ENCODE measurements around the gene MRPL51. TPM values are rescaled to one million over a fixed set of nuclear protein-coding genes. Genes with fewer than 3 reads are reported as not detected.

The MRPL51 gene
- total RNA-seq, 1 donor = 68.8 TPM

DNA sequence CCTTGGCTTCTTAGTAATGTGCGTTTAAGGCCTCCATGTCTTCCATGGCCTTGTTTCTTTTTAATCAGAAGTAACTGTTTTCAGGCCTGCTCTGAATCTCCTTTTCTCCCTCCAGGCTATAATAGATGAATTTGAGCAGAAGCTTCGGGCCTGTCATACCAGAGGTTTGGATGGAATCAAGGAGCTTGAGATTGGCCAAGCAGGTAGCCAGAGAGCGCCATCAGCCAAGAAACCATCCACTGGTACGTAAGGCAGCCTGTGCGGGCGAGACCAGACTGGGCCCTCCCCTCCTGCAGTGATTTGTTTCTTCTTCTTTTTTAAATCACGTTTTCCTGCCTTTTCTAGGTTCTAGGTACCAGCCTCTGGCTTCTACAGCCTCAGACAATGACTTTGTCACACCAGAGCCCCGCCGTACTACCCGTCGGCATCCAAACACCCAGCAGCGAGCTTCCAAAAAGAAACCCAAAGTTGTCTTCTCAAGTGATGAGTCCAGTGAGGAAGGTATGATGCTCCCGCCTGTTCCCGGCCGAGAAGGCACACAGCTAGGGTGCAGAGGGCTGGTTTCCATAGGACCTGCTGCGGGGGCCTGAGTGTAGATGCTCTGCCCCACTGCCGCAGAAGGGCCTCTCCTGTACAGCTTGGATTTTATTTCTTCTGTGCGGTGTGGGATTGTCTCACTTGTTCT is 37.7 kb upstream of the MRPL51 start:
- no peak for DNase-seq (ENCODE audit: insufficient read length, low spot score, missing footprints)
- TF ChIP-seq, protein P1, sequence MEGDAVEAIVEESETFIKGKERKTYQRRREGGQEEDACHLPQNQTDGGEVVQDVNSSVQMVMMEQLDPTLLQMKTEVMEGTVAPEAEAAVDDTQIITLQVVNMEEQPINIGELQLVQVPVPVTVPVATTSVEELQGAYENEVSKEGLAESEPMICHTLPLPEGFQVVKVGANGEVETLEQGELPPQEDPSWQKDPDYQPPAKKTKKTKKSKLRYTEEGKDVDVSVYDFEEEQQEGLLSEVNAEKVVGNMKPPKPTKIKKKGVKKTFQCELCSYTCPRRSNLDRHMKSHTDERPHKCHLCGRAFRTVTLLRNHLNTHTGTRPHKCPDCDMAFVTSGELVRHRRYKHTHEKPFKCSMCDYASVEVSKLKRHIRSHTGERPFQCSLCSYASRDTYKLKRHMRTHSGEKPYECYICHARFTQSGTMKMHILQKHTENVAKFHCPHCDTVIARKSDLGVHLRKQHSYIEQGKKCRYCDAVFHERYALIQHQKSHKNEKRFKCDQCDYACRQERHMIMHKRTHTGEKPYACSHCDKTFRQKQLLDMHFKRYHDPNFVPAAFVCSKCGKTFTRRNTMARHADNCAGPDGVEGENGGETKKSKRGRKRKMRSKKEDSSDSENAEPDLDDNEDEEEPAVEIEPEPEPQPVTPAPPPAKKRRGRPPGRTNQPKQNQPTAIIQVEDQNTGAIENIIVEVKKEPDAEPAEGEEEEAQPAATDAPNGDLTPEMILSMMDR (IDR thresholded peaks at IDR 0.05; ENCODE audit: extremely low read depth, low read depth, low read length) = no peak
- H3K4me1 ChIP-seq (ENCODE audit: insufficient read depth, low read length) = peaks cover 19% of the 10 kb centered on the region
- peak overlapping the region; percentile 95 for H3K27ac ChIP-seq (ENCODE audit: low read depth, low read length)
- H3K4me3 ChIP-seq (ENCODE audit: insufficient read depth, low read length) = no peak overlapping the region
- no peaks in the 10 kb centered on the region for H3K9me3 ChIP-seq (ENCODE audit: low read depth, low read length)
- no peaks in the 10 kb centered on the region for H3K27me3 ChIP-seq (ENCODE audit: insufficient read depth, low read length)
- no peak overlapping the region for H3K4me2 ChIP-seq (ENCODE audit: insufficient read depth, low read length)
- peaks cover 12% of the 10 kb centered on the region for H4K20me1 ChIP-seq (ENCODE audit: insufficient read depth, low read length)
- H2AFZ ChIP-seq (ENCODE audit: low read length) = no peak overlapping the region
- H3K36me3 ChIP-seq (ENCODE audit: insufficient read depth, low read length) = peaks cover 68% of the 10 kb centered on the region
- peaks cover 14% of the 10 kb centered on the region for H3K79me2 ChIP-seq (ENCODE audit: insufficient read depth, low read length)

DNA sequence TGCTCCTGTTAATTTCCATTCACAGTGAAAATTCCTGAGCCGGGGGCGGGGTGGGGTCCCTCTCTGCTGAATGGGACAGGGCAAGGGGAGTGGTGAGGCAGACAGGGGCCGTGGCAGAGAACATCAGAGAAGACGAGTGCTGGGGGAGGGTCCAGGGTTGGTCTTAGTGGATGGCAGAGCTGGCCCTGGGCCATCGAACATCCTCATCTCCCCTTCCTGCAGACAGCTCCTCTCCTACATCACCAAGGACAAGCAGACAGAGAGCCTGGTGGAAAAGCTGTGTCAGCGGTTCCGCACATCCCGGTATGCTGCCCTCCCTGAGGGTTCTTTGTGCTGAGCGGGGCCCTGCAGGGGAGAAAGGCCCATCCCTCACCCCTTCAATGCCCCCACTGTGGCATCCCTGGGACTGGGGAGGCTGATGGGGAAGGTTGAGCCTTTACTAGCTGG is 36.3 kb upstream of the MRPL51 start:
- TF ChIP-seq, protein P1 (IDR thresholded peaks at IDR 0.05; ENCODE audit: extremely low read depth, low read depth, low read length) = no peak
- no peak for DNase-seq (ENCODE audit: insufficient read length, low spot score, missing footprints)
- Histone ChIP-seq H3K36me3 (ENCODE audit: insufficient read depth, low read length) (peaks cover 75% of the 10 kb centered on the region), H3K27ac (ENCODE audit: low read depth, low read length) (no peak overlapping the region), H3K4me1 (ENCODE audit: insufficient read depth, low read length) (peaks cover 19% of the 10 kb centered on the region), H2AFZ (ENCODE audit: low read length) (no peak overlapping the region), H3K79me2 (ENCODE audit: insufficient read depth, low read length) (no peaks in the 10 kb centered on the region), H3K27me3 (ENCODE audit: insufficient read depth, low read length) (no peaks in the 10 kb centered on the region), H3K4me3 (ENCODE audit: insufficient read depth, low read length) (no peak overlapping the region), H3K9me3 (ENCODE audit: low read depth, low read length) (no peaks in the 10 kb centered on the region), H4K20me1 (ENCODE audit: insufficient read depth, low read length) (no peaks in the 10 kb centered on the region), H3K4me2 (ENCODE audit: insufficient read depth, low read length) (no peak overlapping the region)

DNA sequence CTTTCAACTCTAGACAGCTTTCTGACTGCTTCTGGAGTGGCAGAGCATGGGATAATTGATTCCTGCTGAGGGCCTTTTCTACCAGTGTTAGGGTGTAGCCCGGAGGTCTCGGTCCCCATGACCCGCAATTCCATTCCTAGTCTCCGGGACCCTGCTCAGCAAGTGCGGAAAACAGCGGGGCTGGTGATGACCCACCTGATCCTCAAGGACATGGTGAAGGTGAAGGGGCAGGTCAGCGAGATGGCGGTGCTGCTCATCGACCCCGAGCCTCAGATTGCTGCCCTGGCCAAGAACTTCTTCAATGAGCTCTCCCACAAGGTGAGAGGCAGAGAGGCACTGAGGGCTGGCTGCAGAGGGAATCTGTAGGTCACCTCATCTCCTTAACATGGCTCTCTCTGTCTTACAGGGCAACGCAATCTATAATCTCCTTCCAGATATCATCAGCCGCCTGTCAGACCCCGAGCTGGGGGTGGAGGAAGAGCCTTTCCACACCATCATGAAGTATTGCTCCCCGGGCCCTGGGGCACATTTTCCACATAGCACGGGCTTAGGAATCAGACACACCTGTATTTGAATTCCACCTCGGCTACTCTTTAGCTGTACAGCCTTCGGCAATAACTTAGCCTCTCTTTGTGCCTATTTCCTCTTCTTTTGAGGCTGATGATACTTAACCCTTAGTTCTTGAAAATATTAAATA is 35.6 kb upstream of the MRPL51 start:
- Histone ChIP-seq H3K4me3 (ENCODE audit: insufficient read depth, low read length) (no peak overlapping the region), H4K20me1 (ENCODE audit: insufficient read depth, low read length) (no peaks in the 10 kb centered on the region), H2AFZ (ENCODE audit: low read length) (no peak overlapping the region), H3K27ac (ENCODE audit: low read depth, low read length) (no peak overlapping the region), H3K27me3 (ENCODE audit: insufficient read depth, low read length) (no peaks in the 10 kb centered on the region), H3K79me2 (ENCODE audit: insufficient read depth, low read length) (no peaks in the 10 kb centered on the region), H3K4me1 (ENCODE audit: insufficient read depth, low read length) (peaks cover 19% of the 10 kb centered on the region), H3K9me3 (ENCODE audit: low read depth, low read length) (no peaks in the 10 kb centered on the region), H3K4me2 (ENCODE audit: insufficient read depth, low read length) (no peak overlapping the region), H3K36me3 (ENCODE audit: insufficient read depth, low read length) (peaks cover 80% of the 10 kb centered on the region)
- no peak for DNase-seq (ENCODE audit: insufficient read length, low spot score, missing footprints)
- TF ChIP-seq, protein P1 (IDR thresholded peaks at IDR 0.05; ENCODE audit: extremely low read depth, low read depth, low read length) = no peak

DNA sequence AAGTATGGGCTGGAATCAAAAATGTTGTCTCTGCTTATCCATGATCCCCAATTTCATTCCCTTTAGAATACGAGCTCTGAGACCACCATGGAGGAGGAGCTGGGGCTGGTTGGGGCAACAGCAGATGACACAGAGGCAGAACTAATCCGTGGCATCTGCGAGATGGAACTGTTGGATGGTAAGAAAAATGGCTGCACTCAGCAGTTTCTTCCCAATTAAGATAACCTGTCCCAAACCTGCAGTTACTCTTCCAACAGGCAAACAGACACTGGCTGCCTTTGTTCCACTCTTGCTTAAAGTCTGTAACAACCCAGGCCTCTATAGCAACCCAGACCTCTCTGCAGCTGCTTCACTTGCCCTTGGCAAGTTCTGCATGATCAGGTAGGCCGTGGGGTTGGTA is 34.6 kb upstream of the MRPL51 start:
- H3K9me3 ChIP-seq (ENCODE audit: low read depth, low read length) = no peaks in the 10 kb centered on the region
- DNase-seq (ENCODE audit: insufficient read length, low spot score, missing footprints) = no peak
- H3K4me2 ChIP-seq (ENCODE audit: insufficient read depth, low read length) = no peak overlapping the region
- no peaks in the 10 kb centered on the region for H3K79me2 ChIP-seq (ENCODE audit: insufficient read depth, low read length)
- H4K20me1 ChIP-seq (ENCODE audit: insufficient read depth, low read length) = no peaks in the 10 kb centered on the region
- H3K27ac ChIP-seq (ENCODE audit: low read depth, low read length) = no peak overlapping the region
- TF ChIP-seq, protein P1 (IDR thresholded peaks at IDR 0.05; ENCODE audit: extremely low read depth, low read depth, low read length) = no peak
- H3K4me3 ChIP-seq (ENCODE audit: insufficient read depth, low read length) = no peak overlapping the region
- H3K4me1 ChIP-seq (ENCODE audit: insufficient read depth, low read length) = peaks cover 11% of the 10 kb centered on the region
- H2AFZ ChIP-seq (ENCODE audit: low read length) = no peak overlapping the region
- H3K27me3 ChIP-seq (ENCODE audit: insufficient read depth, low read length) = no peaks in the 10 kb centered on the region
- H3K36me3 ChIP-seq (ENCODE audit: insufficient read depth, low read length) = peaks cover 89% of the 10 kb centered on the region

Data from osteoblast (primary cell).